ENCODE measurements around the gene ACTN1. TPM values are rescaled to one million over a fixed set of nuclear protein-coding genes. Genes with fewer than 3 reads are reported as not detected.

The ACTN1 gene
- total and polyA plus RNA-seq, 2 of the 8 experiments (the other 6 are each of a cell fraction or from before 2014, with no cell fraction given): 236 to 262 TPM

- TF ChIP-seq SP2 (IDR thresholded peaks at IDR 0.05; ENCODE audit: low read length) (no peak), CTCF (IDR thresholded peaks at IDR 0.05; ENCODE audit: control extremely low read depth in 1 of 3, insufficient read depth in 1 of 3, low read depth in 1 of 3, low read length in 3 of 3) (no peak), POLR2A (IDR thresholded peaks at IDR 0.05; ENCODE audit: control extremely low read depth in 1 of 2, low read depth in 2 of 2, low read length in 2 of 2) (no peak)
Measured at GRCh38 chr14:68936476-68936875, 42.6 kb downstream of the ACTN1 start (continued).

Measured in H1 (cell line).